ENCODE data around the gene FGD4. TPM values are rescaled to one million over a fixed set of nuclear protein-coding genes. Genes with fewer than 3 reads are reported as not detected.

Gene FGD4
- total and polyA plus RNA-seq, 9 of the 15 experiments (the other 6 are each of a cell fraction or from before 2014, with no cell fraction given) = 0.05 to 0.51 (median 0.27) TPM

DNA sequence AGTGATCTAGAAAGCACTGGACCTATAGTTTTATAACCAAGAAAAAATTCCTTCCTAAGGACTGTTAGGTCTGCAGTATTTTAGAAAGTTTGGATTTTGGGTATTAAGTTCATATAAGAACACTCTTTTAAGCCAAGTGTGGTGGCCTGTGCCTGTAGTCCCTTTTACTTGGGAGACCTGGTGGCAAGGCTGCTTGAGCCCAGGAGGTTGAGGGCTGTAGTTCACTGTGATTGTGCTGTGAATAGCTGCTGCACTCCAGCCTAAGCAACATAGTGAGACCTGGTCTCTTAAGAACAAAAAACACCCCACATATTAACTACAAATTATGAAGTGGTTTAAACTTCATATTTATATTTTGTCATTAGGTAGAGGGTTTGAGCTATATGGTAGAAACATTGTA lies 289.4 kb downstream of the FGD4 start (continued):
- TF ChIP-seq, protein P1, sequence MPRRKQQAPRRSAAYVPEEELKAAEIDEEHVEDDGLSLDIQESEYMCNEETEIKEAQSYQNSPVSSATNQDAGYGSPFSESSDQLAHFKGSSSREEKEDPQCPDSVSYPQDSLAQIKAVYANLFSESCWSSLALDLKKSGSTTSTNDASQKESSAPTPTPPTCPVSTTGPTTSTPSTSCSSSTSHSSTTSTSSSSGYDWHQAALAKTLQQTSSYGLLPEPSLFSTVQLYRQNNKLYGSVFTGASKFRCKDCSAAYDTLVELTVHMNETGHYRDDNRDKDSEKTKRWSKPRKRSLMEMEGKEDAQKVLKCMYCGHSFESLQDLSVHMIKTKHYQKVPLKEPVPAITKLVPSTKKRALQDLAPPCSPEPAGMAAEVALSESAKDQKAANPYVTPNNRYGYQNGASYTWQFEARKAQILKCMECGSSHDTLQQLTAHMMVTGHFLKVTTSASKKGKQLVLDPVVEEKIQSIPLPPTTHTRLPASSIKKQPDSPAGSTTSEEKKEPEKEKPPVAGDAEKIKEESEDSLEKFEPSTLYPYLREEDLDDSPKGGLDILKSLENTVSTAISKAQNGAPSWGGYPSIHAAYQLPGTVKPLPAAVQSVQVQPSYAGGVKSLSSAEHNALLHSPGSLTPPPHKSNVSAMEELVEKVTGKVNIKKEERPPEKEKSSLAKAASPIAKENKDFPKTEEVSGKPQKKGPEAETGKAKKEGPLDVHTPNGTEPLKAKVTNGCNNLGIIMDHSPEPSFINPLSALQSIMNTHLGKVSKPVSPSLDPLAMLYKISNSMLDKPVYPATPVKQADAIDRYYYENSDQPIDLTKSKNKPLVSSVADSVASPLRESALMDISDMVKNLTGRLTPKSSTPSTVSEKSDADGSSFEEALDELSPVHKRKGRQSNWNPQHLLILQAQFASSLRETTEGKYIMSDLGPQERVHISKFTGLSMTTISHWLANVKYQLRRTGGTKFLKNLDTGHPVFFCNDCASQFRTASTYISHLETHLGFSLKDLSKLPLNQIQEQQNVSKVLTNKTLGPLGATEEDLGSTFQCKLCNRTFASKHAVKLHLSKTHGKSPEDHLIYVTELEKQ (CRISPR knock-in tag; IDR thresholded peaks at IDR 0.05) = no peak
- TF ChIP-seq HEY1 (CRISPR knock-in tag; IDR thresholded peaks at IDR 0.05; ENCODE audit: borderline replicate concordance) = no peak

DNA sequence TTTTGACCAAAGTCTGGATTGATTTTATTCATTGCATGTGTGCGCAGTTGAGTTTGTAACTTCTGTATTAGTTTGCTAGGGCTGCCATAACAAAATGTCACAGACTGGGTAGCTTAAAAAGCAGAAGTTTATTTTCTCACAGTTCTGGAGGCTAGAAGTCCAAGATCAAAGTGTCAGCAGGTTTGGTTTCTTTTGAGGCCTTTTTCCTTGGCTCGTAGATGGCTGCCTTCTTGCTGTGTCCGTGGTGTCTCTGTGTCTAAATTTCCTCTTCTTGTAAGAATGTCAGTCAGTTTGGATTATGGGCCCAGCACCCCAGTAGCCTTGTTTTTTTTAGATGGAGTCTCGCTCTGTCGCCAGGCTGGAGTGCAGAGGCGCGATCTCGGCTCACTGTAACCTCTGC lies 291.6 kb downstream of the FGD4 start:
- POLR2A ChIA-PET = no interaction called here
- no peak for TF ChIP-seq ZNF184 (CRISPR knock-in tag; IDR thresholded peaks at IDR 0.05)
- TF ChIP-seq, protein P2, sequence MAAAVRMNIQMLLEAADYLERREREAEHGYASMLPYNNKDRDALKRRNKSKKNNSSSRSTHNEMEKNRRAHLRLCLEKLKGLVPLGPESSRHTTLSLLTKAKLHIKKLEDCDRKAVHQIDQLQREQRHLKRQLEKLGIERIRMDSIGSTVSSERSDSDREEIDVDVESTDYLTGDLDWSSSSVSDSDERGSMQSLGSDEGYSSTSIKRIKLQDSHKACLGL (CRISPR knock-in tag; IDR thresholded peaks at IDR 0.05; ENCODE audit: borderline replicate concordance, poor library complexity, severe bottlenecking) = no peak
- TF ChIP-seq, protein P3, sequence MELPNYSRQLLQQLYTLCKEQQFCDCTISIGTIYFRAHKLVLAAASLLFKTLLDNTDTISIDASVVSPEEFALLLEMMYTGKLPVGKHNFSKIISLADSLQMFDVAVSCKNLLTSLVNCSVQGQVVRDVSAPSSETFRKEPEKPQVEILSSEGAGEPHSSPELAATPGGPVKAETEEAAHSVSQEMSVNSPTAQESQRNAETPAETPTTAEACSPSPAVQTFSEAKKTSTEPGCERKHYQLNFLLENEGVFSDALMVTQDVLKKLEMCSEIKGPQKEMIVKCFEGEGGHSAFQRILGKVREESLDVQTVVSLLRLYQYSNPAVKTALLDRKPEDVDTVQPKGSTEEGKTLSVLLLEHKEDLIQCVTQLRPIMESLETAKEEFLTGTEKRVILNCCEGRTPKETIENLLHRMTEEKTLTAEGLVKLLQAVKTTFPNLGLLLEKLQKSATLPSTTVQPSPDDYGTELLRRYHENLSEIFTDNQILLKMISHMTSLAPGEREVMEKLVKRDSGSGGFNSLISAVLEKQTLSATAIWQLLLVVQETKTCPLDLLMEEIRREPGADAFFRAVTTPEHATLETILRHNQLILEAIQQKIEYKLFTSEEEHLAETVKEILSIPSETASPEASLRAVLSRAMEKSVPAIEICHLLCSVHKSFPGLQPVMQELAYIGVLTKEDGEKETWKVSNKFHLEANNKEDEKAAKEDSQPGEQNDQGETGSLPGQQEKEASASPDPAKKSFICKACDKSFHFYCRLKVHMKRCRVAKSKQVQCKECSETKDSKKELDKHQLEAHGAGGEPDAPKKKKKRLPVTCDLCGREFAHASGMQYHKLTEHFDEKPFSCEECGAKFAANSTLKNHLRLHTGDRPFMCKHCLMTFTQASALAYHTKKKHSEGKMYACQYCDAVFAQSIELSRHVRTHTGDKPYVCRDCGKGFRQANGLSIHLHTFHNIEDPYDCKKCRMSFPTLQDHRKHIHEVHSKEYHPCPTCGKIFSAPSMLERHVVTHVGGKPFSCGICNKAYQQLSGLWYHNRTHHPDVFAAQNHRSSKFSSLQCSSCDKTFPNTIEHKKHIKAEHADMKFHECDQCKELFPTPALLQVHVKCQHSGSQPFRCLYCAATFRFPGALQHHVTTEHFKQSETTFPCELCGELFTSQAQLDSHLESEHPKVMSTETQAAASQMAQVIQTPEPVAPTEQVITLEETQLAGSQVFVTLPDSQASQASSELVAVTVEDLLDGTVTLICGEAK (IDR thresholded peaks at IDR 0.05) = no peak
- TF ChIP-seq, protein P3 (CRISPR knock-in tag; IDR thresholded peaks at IDR 0.05) = no peak
- no peak for TF ChIP-seq TRIM24 (IDR thresholded peaks at IDR 0.05)

More for the DNA sequence above, 291.6 kb downstream of the FGD4 start:
- DNase-seq (ENCODE audit: extremely low read depth in 1 of 4, low spot score in 3 of 4) = no peak
- Histone ChIP-seq H3K4me3 (no peak overlapping the region), H3K36me3 (ENCODE audit: control insufficient read depth, insufficient read depth, low read length) (peaks cover 15% of the 10 kb centered on the region), H3K9me3 (replicated peaks; ENCODE audit: control insufficient read depth, insufficient read depth, low read depth, low read length) (no peaks in the 10 kb centered on the region), H3K9ac (ENCODE audit: insufficient read depth in 1 of 2, low read depth in 2 of 2, low read length in 2 of 2) (no peak overlapping the region), H3K9me1 (ENCODE audit: control insufficient read depth, insufficient read depth, low read length) (no peaks in the 10 kb centered on the region), H3K4me1 (replicated peaks in 1 of 2; ENCODE audit: control insufficient read depth in 2 of 2, insufficient read depth in 2 of 2, low read length in 2 of 2) (0 out of 5 replicates have a peak, but pooled peaks cover 0 to 6% of the 10 kb centered on the region in 2 experiments), H2AFZ (ENCODE audit: low read depth, low read length) (no peak overlapping the region), H4K20me1 (replicated peaks; ENCODE audit: control insufficient read depth, insufficient read depth, low read length) (no peaks in the 10 kb centered on the region), H3K27me3 (ENCODE audit: control insufficient read depth in 2 of 2, insufficient read depth in 2 of 2, low read length in 2 of 2) (no peaks in the 10 kb centered on the region), H3K4me2 (ENCODE audit: insufficient read depth, low read length) (no peak overlapping the region), H3K79me2 (ENCODE audit: control insufficient read depth, insufficient read depth, low read length) (peaks cover 98% of the 10 kb centered on the region), H3K27ac (ENCODE audit: extremely low read depth, low read depth, low read length) (no peak overlapping the region)
- FAIRE-seq = no peak
- in situ Hi-C loops (cut with MboI) (no loop called here), intact Hi-C loops (cut with micrococcal nuclease) (no loop called here)
- no TSS peak for BruUV-seq (replicated peaks)
- CTCF ChIA-PET (ENCODE audit: low intra/inter-chr PET ratio) = no interaction called here
- no peak for ATAC-seq
- WGBS (ENCODE audit: insufficient coverage, low coverage, missing lambda C conversion rate) = 97% methylated on average over 8 of the region's 8 CpGs

All from K562 (cell line).